Measurements from ENCODE around the gene HPX.
A peak's percentile ranks its signal among the peaks of the same experiment; 100 is the strongest.

The HPX gene

DNA sequence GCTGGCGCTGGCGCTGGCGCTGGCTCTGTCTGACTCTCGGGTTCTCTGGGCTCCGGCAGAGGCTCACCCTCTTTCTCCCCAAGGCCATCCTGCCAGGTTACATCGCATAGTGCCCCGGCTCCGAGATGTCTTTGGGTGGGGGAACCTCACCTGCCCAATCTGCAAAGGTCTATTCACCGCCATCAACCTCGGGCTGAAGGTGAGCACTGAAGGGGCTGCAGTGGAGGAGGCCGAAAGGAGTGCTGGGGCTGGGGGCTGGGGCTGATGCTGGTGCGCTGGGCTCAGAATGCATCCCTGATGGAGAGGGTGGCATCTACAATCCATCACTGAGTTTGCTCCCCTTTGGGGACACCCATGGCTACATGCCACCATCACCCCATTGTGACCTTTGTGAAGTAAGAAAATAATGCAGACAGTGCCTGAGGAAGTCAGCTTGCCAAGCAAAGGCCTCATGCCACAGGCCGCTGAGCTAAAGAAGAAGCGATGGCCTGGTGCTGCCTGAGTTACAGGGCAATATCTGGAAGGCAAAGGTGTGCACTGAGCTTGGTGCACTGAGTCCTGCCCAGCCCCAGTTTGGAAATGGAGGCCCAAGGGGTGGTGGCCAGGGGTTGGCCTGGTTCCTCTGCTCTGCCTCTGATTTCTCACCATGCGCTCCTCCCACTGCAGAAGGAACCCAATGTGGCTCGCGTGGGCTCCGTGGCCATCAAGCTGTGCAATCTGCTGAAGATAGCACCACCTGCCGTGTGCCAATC, 49.9 kb downstream of the HPX start:
- TF ChIP-seq ISL1 (CRISPR knock-in tag; IDR thresholded peaks at IDR 0.05) = no peak
- TF ChIP-seq, protein P1, sequence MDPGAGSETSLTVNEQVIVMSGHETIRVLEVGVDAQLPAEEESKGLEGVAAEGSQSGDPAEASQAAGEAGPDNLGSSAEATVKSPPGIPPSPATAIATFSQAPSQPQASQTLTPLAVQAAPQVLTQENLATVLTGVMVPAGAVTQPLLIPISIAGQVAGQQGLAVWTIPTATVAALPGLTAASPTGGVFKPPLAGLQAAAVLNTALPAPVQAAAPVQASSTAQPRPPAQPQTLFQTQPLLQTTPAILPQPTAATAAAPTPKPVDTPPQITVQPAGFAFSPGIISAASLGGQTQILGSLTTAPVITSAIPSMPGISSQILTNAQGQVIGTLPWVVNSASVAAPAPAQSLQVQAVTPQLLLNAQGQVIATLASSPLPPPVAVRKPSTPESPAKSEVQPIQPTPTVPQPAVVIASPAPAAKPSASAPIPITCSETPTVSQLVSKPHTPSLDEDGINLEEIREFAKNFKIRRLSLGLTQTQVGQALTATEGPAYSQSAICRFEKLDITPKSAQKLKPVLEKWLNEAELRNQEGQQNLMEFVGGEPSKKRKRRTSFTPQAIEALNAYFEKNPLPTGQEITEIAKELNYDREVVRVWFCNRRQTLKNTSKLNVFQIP (CRISPR knock-in tag; IDR thresholded peaks at IDR 0.05; ENCODE audit: borderline replicate concordance, low read depth) = no peak
- TF ChIP-seq ZFP3 (CRISPR knock-in tag; IDR thresholded peaks at IDR 0.05) = no peak
- no peak for TF ChIP-seq ZNF565 (CRISPR knock-in tag; conservative IDR thresholded peaks at IDR 0.05; ENCODE audit: low read depth)
- TF ChIP-seq GLIS3 (CRISPR knock-in tag; IDR thresholded peaks at IDR 0.05) = no peak
- TF ChIP-seq ESRRG (CRISPR knock-in tag; IDR thresholded peaks at IDR 0.05) = no peak
- no peak for TF ChIP-seq SNAI2 (CRISPR knock-in tag; IDR thresholded peaks at IDR 0.05)
- no peak for TF ChIP-seq TOX (CRISPR knock-in tag; IDR thresholded peaks at IDR 0.05; ENCODE audit: borderline replicate concordance)
- TF ChIP-seq OSR1 (CRISPR knock-in tag; IDR thresholded peaks at IDR 0.05) = no peak
- TF ChIP-seq, protein P2, sequence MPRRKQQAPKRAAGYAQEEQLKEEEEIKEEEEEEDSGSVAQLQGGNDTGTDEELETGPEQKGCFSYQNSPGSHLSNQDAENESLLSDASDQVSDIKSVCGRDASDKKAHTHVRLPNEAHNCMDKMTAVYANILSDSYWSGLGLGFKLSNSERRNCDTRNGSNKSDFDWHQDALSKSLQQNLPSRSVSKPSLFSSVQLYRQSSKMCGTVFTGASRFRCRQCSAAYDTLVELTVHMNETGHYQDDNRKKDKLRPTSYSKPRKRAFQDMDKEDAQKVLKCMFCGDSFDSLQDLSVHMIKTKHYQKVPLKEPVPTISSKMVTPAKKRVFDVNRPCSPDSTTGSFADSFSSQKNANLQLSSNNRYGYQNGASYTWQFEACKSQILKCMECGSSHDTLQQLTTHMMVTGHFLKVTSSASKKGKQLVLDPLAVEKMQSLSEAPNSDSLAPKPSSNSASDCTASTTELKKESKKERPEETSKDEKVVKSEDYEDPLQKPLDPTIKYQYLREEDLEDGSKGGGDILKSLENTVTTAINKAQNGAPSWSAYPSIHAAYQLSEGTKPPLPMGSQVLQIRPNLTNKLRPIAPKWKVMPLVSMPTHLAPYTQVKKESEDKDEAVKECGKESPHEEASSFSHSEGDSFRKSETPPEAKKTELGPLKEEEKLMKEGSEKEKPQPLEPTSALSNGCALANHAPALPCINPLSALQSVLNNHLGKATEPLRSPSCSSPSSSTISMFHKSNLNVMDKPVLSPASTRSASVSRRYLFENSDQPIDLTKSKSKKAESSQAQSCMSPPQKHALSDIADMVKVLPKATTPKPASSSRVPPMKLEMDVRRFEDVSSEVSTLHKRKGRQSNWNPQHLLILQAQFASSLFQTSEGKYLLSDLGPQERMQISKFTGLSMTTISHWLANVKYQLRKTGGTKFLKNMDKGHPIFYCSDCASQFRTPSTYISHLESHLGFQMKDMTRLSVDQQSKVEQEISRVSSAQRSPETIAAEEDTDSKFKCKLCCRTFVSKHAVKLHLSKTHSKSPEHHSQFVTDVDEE (CRISPR knock-in tag; IDR thresholded peaks at IDR 0.05) = no peak
- no peak for TF ChIP-seq ZC3H10 (CRISPR knock-in tag; IDR thresholded peaks at IDR 0.05)
- TF ChIP-seq PPARA (CRISPR knock-in tag; IDR thresholded peaks at IDR 0.05; ENCODE audit: borderline replicate concordance) = no peak
- no peak for TF ChIP-seq ARNTL (CRISPR knock-in tag; IDR thresholded peaks at IDR 0.05; ENCODE audit: borderline replicate concordance, low read depth)
- ATAC-seq = peak; percentile 5; the same call in 2 of the 3 replicates

DNA sequence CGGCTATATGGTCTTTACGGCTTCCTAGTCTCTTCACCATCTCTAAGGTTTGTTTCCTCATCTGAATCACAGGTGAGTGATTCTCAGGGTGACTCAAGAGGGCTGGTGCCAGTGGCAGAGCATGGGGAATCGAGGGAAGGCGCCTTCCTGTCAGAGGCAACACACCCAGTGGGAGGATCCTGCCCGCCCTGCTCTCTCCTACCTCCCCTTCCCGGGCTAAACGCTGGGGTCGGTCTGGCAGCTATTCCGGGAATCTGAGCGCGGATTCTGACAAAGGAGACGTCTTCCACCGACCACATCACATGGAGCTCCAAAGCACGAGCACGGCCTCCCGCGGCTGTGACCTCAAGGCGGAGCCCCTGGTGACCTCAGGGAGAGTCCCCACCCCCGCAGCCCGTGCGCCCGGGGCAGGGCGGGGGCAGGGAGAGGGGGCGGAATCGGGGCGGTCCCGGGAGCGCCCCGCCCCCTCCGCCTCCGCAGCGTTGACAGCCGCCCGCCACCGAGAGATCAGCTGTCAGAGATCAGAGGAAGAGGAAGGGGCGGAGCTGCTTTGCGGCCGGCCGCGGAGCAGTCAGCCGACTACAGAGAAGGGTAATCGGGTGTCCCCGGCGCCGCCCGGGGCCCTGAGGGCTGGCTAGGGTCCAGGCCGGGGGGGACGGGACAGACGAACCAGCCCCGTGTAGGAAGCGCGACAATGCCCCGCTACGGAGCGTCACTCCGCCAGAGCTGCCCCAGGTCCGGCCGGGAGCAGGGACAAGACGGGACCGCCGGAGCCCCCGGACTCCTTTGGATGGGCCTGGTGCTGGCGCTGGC, 50.7 kb downstream of the HPX start, which contains the start of gene SMPD1:
TSS of gene SMPD1 (plus strand) at position 570 of the 813 bp plus-strand sequence. CDS start at position 695, 125 bp downstream.
- TF ChIP-seq, protein P2 (CRISPR knock-in tag; IDR thresholded peaks at IDR 0.05) = no peak
- TF ChIP-seq PPARA (CRISPR knock-in tag; IDR thresholded peaks at IDR 0.05; ENCODE audit: borderline replicate concordance) (no peak), SNAI2 (CRISPR knock-in tag; IDR thresholded peaks at IDR 0.05) (no peak), GLIS3 (CRISPR knock-in tag; IDR thresholded peaks at IDR 0.05) (no peak), ZNF70 (CRISPR knock-in tag; IDR thresholded peaks at IDR 0.05) (no peak), BACH2 (CRISPR knock-in tag; IDR thresholded peaks at IDR 0.05; ENCODE audit: borderline replicate concordance) (no peak), ISL1 (CRISPR knock-in tag; IDR thresholded peaks at IDR 0.05) (no peak), ZNF8 (CRISPR knock-in tag; IDR thresholded peaks at IDR 0.05) (no peak), ZFP3 (CRISPR knock-in tag; IDR thresholded peaks at IDR 0.05) (no peak), ZNF565 (CRISPR knock-in tag; conservative IDR thresholded peaks at IDR 0.05; ENCODE audit: low read depth) (no peak), TCF4 (CRISPR knock-in tag; IDR thresholded peaks at IDR 0.05; ENCODE audit: borderline replicate concordance) (no peak), OSR1 (CRISPR knock-in tag; IDR thresholded peaks at IDR 0.05) (no peak)
- TF ChIP-seq, protein P1 (CRISPR knock-in tag; IDR thresholded peaks at IDR 0.05; ENCODE audit: borderline replicate concordance, low read depth) = no peak
- peak; percentile 93 for ATAC-seq

DNA sequence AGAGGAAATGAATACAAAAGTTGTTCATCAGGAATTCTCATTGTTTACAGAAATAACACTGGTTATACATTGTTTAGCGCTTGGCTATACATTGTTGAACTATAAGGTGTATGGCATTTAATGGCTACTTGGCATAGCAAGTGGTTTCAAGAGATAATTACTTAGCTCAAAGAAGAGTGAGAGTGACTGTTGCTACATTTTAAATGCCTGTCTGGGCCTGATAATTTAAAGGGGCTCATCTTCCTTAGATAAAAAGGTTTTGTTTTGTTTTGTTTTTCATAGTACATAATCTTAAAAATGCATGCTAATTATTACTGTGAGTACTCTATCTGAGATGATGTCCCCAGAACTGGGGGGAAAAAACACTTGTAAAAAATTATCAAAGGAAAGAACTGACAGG, 52.0 kb downstream of the HPX start:
- no peak for ATAC-seq
- TF ChIP-seq, protein P3, sequence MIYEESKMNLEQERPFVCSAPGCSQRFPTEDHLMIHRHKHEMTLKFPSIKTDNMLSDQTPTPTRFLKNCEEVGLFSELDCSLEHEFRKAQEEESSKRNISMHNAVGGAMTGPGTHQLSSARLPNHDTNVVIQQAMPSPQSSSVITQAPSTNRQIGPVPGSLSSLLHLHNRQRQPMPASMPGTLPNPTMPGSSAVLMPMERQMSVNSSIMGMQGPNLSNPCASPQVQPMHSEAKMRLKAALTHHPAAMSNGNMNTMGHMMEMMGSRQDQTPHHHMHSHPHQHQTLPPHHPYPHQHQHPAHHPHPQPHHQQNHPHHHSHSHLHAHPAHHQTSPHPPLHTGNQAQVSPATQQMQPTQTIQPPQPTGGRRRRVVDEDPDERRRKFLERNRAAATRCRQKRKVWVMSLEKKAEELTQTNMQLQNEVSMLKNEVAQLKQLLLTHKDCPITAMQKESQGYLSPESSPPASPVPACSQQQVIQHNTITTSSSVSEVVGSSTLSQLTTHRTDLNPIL (CRISPR knock-in tag; IDR thresholded peaks at IDR 0.05; ENCODE audit: low read depth) = no peak
- TF ChIP-seq ZC3H10 (CRISPR knock-in tag; IDR thresholded peaks at IDR 0.05) = no peak
- no peak for TF ChIP-seq SNAI2 (CRISPR knock-in tag; IDR thresholded peaks at IDR 0.05)
- TF ChIP-seq RARB (CRISPR knock-in tag; IDR thresholded peaks at IDR 0.05) = no peak
- no peak for TF ChIP-seq PPARA (CRISPR knock-in tag; IDR thresholded peaks at IDR 0.05; ENCODE audit: borderline replicate concordance)
- TF ChIP-seq, protein P1 (CRISPR knock-in tag; IDR thresholded peaks at IDR 0.05; ENCODE audit: borderline replicate concordance, low read depth) = no peak
- TF ChIP-seq TOX (CRISPR knock-in tag; IDR thresholded peaks at IDR 0.05; ENCODE audit: borderline replicate concordance) = no peak
- TF ChIP-seq OSR1 (CRISPR knock-in tag; IDR thresholded peaks at IDR 0.05) = no peak
- TF ChIP-seq, protein P4, sequence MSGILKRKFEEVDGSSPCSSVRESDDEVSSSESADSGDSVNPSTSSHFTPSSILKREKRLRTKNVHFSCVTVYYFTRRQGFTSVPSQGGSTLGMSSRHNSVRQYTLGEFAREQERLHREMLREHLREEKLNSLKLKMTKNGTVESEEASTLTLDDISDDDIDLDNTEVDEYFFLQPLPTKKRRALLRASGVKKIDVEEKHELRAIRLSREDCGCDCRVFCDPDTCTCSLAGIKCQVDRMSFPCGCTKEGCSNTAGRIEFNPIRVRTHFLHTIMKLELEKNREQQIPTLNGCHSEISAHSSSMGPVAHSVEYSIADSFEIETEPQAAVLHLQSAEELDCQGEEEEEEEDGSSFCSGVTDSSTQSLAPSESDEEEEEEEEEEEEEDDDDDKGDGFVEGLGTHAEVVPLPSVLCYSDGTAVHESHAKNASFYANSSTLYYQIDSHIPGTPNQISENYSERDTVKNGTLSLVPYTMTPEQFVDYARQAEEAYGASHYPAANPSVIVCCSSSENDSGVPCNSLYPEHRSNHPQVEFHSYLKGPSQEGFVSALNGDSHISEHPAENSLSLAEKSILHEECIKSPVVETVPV (CRISPR knock-in tag; IDR thresholded peaks at IDR 0.05) = no peak

Data from SK-N-SH treated with all-trans-retinoic acid at 6 μM for 48 hours (cell line).